Activated CD8-positive, alpha-beta memory T cell treated with anti-CD3 and anti-CD28 coated beads, Interleukin-2, amount 50 U/mL, for 1 hour (primary cell): ENCODE results near the gene POMT2.
"Not testable (repeated sequence)": the region's sequence is repeated elsewhere in the genome, so short reads cannot be mapped to it uniquely, and the experiment has no call there.

Source experiments
- DNase-seq: peaks from one replicate; pipeline ENCODE4 v3.0.0-alpha.2; 2020; ENCODE audit errors: extremely low read depth

Gene POMT2, protein sequence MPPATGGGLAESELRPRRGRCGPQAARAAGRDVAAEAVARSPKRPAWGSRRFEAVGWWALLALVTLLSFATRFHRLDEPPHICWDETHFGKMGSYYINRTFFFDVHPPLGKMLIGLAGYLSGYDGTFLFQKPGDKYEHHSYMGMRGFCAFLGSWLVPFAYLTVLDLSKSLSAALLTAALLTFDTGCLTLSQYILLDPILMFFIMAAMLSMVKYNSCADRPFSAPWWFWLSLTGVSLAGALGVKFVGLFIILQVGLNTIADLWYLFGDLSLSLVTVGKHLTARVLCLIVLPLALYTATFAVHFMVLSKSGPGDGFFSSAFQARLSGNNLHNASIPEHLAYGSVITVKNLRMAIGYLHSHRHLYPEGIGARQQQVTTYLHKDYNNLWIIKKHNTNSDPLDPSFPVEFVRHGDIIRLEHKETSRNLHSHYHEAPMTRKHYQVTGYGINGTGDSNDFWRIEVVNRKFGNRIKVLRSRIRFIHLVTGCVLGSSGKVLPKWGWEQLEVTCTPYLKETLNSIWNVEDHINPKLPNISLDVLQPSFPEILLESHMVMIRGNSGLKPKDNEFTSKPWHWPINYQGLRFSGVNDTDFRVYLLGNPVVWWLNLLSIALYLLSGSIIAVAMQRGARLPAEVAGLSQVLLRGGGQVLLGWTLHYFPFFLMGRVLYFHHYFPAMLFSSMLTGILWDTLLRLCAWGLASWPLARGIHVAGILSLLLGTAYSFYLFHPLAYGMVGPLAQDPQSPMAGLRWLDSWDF

DNA sequence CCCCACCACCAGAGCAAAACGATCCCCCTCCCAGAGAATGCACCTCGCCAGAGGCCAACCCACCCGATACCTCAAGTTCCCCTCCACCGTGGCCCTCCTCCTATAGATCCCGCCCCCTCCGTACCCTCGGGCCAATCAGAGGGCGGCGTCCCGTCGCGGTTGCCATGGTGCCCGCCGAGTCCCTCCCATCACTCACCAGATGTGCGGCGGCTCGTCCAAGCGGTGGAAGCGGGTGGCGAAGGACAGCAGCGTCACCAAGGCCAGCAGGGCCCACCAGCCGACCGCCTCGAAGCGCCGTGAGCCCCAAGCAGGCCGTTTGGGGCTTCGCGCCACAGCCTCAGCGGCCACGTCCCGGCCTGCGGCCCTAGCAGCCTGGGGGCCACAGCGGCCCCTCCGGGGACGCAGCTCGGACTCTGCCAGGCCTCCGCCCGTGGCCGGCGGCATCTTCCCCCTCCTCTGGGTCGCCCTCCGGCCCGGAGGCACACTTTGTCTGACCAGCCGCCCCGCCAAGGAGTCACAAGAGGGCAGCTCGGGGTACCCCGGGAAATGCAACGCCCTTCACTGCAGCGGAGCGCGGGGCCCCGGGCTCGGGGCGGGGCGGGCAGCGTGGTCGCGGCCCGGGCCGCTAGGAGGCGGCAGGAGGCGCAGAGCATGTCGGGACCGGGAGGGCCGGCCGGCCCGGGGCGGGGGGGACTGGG lies at the start of gene POMT2:
POMT2 (minus strand) TSS at position 646 of the 698 bp plus-strand sequence; CDS start at position 444, 202 bp downstream.
- peak; percentile 74 for DNase-seq

DNA sequence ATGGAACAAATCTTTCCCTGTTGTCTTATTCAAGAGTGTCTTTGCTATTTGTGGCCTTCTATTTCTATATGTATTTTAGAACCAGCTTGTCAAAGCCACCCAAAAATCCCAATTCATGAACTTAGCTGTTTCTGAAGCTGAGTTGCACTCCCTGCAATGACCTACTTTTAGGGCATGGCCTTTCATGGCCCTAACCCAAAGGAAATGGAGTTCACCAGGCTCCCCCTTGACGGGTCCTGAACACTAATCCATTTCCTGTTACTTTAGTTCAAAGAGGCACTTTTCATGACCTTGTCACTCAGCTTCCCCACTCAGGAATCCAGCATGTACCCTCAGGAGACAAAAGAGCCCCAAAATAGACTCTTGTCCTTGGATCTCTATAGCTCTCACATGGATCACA lies 48.6 kb upstream of the POMT2 start:
- no peak for DNase-seq

DNA sequence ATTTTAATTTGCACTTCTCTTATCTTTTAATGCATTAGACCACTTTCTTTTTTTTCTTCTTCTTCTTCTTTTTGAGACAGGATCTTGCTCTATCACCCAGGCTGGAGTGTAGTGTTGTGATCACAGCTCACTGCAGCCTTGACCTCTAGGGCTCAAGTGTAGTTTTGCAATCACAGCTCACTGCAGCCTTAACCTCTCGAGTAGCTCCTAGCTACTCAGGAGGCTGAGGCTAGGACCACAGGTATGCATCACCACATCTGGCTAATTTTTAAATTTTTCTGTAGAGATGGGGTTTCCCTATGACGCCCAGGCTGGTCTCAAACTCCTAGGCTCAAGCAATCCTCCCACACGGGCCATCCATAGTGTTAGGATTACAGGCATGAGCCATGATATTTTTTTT lies 43.5 kb upstream of the POMT2 start:
- no peak for DNase-seq

DNA sequence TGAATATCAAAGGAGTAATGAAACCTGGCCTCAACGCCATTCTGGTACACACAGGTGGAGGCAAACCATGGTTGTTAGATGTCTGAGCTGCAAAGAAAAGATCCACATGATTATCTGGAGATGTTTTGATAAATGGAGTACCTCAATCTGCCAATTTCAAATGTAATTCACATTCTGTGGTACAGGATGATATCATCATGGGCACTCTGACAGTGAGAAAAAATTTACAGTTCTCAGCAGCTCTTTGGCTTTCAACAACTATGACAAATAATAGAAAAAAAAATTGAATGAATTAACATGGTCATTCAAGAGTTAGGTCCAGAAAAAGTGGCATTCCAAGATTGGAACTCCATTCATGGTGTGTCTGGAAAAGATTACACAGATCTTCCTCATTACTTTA lies 38.9 kb upstream of the POMT2 start:
- DNase-seq = no peak

DNA sequence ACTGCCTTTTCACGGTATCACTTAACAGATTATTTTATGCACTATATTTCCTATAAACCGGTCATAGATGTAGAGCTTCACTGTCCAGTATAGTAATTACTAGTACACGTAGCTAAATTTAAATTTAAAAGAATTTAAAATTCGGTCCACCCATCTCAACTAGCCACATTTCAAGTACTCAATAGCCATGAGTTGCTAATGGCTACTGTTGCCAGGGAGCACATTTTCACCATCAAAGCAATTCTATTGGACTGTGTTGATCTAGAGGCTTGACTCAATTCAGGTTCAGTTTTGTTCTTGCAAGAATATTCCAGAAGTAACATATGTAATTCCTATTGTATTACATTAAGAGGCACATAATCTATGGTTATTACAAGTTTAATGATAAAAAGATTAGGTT lies 36.2 kb upstream of the POMT2 start:
- DNase-seq = no peak

DNA sequence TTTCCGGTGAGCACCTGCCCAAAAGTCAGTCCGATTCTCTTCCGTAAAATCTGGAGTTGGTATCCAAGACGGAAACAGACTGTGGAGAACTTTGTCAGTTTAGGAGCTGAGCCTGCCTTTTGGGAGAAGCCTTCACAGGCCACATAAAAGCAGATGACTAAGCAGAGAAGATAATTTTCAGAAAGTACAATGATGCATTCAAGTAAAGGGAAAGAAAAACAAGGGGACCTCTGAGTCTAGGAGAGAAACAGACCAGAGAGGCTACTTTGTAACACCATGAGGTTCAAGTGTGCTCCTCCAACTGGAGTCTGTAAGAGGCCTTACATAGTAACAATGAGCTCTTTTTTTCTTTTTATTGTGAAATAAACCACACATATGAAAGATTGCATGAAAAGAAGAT lies 35.1 kb upstream of the POMT2 start:
- no peak for DNase-seq

DNA sequence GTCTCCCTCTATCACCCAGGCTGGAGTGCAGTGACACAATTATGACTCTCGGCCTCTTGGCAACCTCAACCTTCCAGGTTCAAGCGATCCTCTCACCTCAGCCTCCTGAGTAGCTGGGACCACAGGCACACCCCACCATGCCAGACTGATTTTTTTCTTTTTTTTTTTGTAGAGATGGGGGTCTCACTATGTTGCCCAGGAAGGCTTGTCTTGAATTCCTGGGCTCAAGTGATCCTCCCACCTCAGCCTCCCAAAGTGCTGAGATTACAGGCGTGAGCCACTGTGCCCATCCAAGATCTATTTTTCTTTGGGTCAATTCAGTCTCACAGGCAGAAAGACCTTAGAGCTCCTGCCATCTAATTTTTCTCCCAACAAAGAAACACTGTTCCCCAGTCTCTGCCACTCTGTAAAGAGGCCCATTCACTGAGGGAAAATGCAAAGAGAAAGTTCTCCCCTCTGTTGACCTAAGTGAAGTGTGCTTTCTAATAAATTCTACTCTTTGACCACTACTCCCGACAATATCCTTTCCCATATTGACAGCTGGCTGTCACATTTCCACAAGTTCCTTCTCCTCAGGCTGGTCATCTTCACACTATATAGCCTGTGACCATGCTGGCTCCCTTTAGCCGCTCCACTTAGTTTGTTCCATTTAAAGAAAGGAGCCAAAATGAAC lies 32.9 kb upstream of the POMT2 start:
- no peak for DNase-seq

DNA sequence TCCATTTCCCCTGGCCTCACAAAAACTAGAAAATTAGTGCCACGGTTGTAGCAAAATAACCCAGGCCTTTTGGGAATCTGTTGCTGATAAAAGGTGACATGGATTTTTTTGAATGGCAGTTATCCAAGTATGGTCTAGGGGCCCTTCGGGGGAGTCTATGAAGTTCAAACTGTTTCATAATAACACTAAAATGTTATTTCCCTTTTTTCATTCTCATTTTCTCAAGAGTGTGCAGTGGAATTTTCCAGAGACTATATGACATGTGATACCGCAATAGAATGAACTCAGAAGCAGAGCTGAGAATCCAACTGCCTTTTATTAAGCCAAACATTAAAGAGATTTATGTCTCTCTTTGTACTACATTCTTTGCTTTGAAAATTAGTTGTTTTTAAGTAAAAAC lies 27.1 kb upstream of the POMT2 start:
- no peak for DNase-seq

DNA sequence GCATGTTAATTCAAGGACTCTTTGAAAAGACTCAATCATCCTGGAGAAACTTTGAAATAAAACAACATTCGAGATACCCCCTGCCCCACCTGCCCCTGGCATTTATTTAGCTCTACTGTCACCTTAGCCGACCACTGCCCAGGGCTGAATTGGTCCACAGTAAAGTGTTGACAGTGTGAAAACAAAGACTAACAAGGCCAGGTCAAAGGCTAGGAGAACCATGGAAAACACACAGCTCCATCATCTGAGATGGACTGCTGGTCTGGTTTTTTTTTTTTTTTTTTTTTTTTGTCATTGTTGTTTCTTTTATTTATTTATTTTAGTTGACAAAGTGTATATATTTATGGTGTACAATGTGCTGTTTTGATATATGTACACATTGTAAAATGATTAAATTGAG lies 25.8 kb upstream of the POMT2 start:
- DNase-seq = no peak

DNA sequence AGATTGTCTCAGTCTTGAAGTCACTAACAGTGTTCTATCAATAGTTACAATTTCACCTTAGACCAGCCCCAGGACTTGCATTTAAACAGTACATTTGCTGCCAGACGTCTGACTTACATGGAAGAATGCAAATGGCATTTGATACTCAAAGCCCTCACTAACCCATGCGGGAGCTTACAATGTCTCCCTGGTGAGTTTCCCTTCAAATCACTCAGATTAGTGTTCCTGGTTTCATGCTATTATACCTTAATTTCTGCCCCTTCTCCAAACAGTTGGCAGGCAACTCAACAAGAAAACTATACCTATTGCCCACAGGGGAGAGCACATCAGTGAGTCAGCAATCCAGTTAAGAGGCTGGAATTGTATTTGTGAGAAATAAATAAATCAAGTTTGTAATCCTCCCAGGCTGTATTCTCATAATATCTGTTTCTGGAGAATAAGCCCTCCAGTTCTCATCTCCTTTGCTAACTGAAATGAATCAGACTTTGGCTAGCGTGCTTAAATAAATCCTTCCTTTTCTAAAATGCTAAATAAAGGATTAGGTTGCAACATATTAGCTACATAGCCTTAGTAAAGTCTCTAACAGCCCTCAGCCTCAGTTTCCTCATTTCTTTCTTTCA lies 23.8 kb upstream of the POMT2 start:
- no peak for DNase-seq

DNA sequence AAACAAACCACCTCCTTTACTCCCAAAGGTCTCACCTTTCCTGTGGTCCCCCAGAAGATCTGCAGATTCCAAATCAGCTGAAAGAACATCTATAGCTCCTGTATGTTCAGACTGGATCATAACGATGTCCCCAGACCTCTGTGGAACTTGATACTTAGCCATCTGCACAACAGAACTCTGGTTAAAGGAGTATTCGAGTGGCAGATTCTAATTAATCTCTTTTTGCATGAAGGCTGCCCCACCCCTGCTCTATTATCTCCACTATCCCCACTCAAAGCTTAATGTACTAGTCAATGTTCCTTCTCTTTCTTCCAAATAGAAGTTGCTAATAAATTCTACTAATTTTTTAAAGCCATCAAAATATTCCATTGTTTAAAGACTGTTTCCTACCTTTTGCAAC lies 23.0 kb upstream of the POMT2 start:
- no peak for DNase-seq

DNA sequence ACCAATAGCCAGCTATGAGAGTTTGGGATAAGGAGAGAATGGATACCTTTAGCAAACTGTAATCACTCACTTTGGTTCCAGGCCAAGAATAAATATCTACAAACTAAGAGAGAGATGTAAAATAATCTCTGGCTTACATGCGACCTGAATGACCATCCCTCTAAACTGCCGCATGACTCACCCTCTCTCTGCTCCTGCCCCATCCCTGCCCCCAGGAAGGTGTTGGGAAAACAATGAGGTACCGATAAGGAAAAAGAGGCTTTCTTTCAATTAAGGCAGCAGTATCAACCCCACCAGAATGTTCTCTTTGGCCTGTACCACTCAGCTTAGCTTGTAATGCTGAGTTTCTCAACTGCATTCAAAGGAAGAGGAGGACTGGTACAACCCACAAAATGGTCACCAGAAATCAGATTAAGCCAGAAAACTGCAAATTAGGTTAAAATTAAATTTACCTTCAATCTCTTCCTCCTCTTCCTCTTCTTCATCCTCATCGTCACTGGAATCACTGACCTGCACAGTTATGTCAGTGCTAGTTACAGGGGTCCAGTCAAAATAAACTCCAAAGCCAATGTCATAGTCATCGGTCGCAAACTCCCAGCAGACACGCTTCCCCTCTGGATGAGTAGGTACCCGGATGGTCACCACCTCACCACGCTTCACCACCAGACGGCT lies 22.2 kb upstream of the POMT2 start:
- DNase-seq = no peak

DNA sequence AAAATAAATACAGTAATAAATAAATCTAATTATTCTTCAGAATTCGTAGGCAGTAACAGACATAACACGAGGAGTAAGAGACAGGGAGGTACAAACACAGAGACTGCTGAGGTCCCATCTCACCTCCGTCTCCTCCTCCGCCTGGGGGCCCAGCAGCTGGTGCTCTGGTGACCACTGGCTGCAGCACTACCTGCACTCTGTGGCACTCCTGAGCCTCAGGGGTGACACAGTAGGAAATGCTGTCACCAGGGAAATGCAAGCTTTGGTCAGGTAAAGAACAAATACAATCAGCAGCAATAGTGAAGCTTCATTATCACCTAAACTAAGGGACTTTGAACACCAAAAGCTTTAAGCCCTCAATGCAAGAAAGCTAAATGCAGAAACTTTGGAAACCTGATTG lies 19.7 kb upstream of the POMT2 start:
- DNase-seq = no peak

DNA sequence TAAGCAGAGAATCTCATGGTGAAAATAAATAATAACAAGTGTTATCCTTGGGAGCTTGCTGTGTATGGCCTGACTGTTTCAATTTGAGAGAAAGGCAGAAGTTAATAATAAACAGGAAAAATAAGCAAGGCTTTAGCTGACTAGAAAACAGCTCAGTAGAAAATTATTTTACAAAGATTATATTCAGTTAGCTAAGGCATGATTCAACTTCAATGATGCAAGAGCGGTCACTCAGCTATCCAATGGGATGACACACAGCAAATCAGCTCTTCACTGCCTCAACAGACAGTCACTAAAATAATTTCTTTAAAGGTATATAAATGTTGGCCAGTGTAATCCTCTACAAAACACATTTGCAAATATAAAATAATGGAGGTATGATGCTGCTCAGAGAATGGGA lies 18.7 kb upstream of the POMT2 start:
- no peak for DNase-seq

DNA sequence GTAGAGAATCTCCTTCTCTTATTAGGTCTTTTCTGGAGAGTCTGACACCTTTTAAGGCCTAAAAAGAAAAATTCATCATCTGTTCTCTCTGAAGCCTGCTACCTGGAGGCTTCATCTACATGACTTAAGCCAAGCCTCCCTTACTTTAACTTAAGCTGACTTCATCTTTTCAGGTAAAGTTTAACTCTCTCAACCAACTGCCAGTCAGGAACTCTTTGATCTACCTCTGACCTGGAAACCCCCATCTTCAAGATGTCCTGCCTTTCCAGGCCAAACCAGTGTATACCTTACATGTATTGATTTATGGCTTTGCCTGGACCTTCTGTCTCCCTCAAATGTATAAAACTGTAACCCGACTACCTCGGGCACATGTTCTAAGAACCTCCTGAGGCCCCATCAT lies 17.6 kb upstream of the POMT2 start:
- DNase-seq = no peak

DNA sequence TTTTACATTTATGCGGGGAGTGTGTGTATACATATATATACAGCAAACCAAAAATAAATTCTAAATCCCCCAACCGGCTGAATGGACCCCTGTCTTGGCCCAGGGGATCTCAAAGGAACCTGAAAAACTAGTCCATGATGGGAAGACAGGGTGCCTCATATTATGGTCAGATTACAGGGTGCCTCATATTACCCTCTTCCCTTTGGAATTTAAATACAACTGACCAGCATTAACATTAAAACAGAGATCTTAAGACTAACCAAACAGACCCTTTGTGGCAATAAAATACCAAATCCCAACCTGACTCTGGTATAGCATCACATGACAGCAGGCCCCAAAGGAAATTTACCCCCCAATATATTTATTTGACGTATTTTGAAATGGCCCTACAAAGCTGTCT lies 17.2 kb upstream of the POMT2 start:
- DNase-seq = no peak

DNA sequence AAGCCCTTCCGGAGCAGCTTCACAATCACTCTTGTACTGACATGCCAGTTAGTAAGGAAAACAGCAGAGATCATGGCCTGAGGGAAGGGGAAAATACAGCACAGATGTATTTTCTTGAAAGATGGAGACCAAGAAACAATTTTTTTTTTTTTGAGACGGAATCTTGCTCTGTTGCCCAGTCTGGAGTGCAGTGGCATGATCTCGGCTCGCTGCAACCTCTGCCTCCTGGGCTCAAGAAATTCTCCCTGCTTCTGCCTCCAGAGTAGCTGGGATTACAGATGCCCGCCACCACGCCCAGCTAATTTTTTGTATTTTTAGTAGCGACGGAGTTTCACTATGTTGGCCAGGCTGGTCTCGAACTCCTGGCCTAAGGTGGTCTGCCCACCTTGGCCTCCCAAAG lies 16.6 kb upstream of the POMT2 start:
- not testable (repeated sequence) for DNase-seq

DNA sequence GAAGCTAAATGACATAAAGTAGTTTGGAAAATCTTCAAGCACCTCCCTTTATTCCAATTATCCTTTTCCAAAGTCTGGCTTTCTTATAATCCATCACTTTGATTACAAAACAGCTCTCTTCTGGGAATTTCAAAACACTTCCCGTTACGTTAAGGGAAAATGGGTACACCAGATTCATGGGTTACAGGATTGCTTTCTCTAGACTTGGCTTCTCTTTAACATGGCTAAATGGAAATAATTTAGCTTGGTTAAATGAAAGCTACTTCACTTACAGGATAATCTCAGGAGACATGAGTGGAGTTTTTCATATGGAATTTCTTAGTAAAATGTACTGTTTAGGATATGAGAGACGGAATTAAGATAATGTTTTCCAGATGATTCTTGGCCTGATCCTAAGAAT lies 14.9 kb upstream of the POMT2 start:
- DNase-seq = no peak

DNA sequence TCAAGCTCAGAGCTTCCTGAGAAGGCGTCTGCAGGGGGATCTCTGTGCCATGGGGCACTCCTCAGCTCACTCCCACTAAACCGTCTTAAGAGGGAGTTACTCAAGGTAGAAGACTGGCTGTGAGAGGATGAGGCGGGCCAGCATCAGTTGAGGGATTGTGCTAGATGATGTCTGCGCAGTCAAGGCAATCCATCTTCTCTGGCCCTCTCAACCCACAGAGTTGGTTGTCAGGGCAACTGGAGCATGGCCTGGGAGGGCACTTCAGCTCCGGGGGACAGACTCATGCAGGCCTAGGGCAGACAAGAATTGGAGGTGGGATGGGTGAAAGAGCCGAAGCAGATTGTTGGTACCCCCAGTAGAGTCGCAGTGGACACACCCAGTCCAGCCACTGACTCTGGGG lies 9.2 kb upstream of the POMT2 start:
- DNase-seq = no peak

DNA sequence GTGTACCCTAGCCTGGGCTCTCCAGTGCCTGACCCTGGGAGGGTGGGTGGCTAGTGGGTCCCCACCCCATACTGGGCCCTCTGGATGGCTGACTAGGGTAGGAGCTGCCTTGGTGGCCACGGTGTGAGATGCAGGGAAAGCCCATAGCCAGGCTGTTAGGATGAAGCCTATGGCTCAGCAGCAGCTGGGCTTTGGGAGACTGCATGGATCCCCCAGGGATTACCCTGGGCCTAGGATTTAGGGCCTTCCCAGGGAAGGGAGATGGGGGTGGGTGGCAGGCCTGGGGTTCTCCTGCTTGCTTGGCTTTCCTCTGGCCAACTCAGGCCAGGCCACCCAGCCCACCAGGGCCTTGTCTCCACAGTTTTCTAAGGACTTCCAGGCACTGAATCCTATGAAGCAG lies 6.4 kb upstream of the POMT2 start:
- DNase-seq = no peak

DNA sequence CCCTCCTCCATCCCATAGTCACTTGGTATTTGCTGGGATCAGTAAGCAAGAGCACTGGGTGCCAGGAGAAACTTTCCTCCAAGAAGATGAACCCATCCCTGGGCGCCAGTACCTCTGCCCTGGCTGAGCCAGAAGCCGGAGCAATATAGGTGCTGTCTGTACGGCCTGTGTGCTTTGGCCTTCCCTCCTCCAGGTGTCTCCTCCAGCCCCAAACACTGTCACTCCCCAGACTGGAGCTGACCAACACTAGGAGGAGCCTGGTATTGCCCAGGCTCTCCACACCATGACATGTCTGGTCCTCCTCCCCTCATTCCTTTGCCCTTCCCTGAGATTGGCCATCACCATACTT lies 5.0 kb upstream of the POMT2 start:
- DNase-seq = no peak
